Measurements from ENCODE around the gene UBL4B.

DNA sequence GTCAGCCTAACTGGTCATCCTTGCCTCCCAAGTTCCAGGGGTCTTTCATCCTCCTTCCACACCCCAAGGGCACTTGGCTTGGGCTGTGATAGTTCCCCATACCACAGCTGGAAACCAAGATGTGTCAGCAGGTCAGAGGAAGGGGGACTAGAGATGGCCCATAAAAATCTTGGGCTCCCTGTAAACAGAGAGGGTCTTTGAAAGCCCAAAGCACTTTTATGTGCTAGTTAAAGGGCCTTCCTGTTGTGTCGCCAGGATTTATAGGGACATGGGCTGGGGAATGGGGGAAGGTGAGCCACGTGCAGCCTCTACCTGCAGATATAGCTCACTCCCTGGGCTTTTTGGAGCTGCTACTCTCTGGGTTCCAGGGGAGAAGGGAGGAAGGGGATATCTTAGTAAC lies 11.9 kb upstream of the UBL4B start:
- TF ChIP-seq POLR2AphosphoS5 (IDR thresholded peaks at IDR 0.05) (no peak), EP300 (IDR thresholded peaks at IDR 0.05) (no peak)
- TF ChIP-seq, protein P1, sequence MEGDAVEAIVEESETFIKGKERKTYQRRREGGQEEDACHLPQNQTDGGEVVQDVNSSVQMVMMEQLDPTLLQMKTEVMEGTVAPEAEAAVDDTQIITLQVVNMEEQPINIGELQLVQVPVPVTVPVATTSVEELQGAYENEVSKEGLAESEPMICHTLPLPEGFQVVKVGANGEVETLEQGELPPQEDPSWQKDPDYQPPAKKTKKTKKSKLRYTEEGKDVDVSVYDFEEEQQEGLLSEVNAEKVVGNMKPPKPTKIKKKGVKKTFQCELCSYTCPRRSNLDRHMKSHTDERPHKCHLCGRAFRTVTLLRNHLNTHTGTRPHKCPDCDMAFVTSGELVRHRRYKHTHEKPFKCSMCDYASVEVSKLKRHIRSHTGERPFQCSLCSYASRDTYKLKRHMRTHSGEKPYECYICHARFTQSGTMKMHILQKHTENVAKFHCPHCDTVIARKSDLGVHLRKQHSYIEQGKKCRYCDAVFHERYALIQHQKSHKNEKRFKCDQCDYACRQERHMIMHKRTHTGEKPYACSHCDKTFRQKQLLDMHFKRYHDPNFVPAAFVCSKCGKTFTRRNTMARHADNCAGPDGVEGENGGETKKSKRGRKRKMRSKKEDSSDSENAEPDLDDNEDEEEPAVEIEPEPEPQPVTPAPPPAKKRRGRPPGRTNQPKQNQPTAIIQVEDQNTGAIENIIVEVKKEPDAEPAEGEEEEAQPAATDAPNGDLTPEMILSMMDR (IDR thresholded peaks at IDR 0.05), result no peak

All from gastroesophageal sphincter (tissue), 3 donors.